HG03039 (cell line): ENCODE results near the gene HPCAL1.

ENCODE experiments used
- ATAC-seq: cut with Tn5 transposase; IDR thresholded peaks from one replicate; pipeline ENCODE4 v1.9.1; 2021; ENCODE audit warnings: mild to moderate bottlenecking, moderate library complexity; ENCODE audit not compliant: unreplicated experiment

Gene HPCAL1

DNA sequence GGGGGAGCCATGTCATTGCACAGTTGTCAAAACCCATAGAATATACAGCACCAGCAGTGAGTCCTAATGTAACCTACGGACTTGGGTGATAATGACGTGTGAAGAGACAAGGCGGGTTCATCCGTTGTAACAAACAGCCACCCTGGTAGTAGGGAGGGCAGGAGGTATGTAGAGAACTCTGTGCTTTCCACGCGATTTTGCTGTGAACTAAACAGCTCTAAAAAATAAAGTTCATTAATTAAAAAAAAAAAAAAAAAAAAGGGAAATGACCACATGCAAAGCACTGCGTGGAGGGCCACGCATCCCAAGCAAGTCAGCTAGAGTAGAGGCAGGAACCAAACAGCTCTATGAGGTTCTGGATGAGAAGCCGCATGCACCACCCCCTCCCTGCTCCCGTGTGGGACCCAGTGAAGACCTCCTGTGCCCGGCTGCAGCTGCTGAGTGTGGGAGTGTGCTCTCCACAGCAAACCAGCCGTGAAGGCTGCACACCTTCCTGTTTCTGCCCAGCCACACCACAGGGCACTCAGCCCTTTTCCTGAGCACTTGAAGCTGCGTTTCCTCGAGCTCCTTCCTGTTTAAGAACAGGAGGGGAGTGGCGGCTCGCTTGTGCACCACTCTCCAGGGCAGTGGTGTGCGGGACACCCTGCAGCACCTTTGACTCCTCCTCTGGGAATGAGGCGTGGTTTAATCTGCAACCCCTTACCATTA, 79.8 kb downstream of the HPCAL1 start:
- peak; percentile 40 for ATAC-seq

DNA sequence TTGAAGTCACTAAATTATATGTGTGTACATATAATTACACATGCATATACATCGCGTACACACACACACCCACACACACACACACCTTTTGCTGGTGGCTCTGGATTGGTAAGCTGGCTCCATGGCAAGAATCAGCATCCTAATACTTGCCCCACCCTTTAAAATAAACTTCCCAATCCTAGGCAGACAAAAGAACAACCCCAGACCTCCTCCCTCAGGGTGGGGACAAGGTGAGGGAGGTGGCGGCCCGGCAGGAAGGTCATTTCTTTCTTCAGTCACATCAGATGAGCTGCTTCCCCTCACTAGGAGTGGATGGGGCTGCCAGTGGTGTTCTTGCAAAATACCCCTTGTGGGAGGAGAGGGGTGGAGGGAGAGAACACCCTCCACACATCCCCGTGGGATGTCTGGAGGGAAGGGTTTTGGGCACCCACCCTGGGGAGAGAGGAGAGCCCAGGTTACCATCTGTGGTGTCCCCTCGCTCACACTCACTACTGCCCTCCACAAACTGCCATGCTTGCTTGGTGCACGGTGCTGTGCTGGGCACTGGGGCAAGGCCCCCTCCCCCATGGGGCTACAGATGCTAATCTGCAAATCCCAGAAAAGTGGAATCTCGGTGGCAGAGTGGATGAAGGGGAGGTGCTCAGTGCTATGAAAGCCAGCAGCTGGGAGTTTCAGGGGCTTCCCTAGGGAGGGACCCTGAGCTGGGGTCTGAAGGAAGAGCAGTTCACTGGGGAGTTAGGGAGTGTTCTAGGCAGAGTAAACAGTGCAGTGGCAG, 81.4 kb downstream of the HPCAL1 start:
- ATAC-seq: no peak

DNA sequence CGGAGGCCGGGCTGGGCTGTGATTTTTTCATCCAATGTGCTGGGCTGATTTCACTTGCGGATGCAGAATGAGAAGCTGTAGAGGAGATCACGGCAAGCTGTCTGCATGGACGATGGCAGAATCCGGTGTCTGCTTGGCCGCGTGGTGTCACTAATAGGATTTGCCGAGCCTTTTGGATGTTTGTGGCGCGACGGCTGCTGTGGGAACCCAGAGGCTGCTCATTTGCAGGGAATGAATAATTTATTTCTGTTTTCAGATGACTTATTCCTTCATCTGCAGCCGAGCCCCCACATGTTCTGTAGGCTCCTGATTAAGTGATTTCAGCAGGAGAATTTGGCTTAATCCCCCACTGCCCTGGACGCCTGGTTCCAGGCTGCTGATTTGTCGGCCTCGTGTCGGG, 82.8 kb downstream of the HPCAL1 start:
- ATAC-seq: no peak

DNA sequence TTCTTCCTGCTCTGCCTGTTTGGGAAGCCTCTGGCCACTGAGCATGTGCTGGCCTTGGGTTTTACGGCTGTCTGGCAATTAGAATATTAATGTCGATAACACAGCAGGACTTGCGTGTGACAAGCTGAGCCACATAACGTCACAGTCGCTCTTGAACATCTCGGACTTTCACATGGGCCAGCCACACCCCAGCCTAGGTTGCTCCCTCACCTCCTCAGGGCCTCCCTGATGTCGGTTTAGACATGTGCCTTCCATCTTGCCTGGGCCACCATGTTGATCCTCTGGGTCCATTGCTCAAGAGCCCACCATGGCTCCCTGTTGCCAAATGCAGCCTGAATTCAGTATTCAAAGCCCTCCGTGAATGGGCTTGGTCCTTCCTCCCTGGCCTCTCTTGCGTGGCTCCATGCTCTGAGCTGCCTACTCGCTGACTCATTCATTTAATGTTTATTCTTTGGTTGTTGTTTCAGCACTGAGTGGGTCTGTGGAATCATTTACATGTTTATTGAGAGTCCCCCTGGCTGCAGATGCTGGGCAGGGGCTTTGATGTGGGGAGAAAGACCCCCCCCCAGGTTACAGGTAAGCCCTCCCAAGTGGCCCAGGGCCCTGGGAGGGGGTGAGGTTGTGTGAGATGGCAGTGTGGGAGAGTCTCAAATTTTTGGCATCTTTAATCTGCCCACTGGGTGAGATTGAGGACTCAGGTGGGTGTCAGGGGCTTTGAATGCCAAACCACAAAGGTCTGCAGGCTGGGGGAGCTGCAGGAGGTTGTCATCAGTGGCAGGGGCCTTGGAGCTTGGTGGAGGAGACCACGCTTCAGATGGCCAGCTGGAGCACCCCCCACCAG, 83.4 kb downstream of the HPCAL1 start:
- ATAC-seq: no peak

DNA sequence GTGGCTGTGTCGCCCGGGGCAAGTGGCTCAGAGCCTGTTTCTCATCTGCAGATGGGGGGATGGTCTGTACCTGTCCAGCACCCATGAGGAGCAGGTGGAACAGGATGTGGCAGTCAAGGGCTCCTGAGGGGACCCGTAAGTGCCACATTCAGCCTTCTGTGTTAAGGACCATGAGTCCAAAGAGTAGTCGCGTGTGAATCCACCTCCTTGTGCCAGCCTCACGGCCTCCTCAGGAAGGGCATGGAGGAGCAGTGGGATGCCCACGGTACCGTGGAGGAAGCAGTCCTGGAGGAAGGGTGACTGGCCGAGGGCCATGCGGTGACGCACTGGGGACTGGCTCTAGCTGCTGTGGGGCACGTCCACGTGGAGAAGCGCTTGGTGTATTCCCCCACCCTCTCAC, 84.3 kb downstream of the HPCAL1 start:
- ATAC-seq: no peak

DNA sequence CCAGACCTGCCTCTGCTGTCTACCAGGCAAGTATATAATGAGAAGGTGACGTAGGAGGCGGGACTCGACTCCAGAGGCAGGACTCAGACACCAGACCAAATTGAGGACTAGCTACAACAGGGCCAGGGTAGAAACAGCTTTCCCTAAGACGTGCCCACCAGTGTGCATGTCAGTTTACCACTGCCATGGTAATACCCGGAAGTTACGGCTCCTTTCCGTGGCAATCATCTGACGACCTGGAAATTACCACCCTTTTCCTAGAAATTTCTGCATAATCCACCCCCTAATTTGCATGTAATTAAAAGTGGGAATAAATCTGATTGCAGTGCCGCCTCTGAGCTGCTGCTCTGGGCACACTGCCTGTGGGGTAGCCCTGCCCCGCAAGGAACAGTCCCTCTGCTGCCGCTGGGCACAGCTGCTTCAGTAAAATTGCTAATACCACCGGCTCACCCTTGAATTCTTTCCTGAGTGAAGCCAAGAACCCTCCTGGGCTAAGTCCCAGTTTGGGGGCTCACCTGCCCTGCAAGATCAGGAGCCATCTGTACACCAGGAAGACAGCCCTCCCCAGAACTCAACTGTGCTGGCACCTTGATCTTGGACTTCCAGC, 86.4 kb downstream of the HPCAL1 start:
- no peak for ATAC-seq

DNA sequence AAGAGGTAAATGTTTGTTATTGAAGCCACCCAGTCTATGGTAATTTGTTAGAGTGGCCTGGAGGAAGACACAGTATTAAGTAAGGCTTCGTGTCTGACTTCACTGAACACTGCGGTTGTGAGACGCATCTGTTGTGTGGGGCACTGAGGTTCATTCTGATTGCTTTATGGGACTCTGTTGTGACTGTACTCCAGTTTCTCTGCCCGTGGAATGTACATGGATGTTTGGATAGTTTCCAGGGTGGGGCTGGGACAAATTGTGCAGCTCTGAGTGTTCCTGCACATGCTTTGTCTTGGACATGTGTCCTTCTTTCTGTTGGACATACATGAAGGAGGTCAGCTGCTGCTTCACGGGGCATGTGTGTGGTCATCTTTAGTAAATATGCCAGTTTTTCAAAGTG, 86.9 kb downstream of the HPCAL1 start:
- ATAC-seq: no peak

DNA sequence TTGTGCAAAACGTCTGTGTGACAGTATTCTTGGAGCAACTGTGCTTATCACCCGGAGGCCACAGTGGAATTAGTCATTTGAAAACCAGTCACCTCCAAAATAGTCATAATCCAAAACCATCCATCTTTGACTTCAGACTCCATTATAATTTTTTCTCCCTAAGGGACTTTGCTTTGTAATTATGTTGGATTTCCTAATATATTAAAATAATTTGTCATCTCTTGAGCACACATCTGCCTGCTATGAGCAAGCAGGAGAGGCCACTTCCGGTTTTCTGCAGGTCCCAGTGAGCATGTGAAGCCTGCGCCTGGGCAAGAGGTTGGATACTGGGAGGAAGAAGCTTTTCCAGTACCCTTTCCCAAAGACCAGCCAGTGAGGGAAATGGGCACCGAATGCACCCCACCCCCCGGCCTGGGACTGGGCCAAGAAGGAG, 87.7 kb downstream of the HPCAL1 start:
- ATAC-seq: no peak

DNA sequence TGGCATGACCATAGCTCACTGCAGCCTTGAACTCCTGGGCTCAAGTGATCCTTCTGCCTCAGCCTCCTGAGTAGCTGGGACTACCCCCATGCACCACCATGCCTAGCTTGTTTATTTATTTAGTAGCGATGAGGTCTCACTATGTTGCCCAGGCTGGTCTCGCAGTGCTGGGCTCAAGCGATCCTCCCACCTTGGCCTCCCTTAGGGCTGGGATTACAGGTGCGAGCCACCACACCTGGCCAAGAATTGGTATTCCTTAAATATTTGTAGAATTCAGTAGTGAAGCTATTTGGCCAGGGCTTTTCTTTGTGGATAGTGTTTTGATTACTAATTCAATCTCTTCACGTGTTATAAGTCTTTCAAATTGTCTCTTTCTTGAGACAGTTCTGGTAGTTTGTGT, 89.4 kb downstream of the HPCAL1 start:
- ATAC-seq: no peak

DNA sequence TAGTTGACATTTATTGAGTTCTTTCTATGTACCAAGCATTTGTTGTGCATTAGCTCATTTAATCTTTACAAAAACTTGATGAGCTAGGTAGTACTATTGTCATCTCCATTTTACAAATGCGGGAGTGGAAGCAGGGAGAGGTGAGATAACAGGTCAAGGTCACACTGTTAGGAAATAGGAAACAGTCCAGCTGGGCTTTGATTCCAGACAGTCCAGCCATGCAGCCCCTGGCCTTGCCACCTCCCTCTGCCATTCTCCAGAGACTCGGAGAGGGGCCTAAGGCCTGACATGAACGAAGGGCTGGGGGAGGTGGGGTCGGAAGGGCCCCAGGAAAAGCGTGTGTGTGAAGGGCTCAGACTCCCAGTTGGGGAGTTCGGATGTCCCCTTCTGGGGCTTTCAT, 89.8 kb downstream of the HPCAL1 start:
- ATAC-seq: no peak

DNA sequence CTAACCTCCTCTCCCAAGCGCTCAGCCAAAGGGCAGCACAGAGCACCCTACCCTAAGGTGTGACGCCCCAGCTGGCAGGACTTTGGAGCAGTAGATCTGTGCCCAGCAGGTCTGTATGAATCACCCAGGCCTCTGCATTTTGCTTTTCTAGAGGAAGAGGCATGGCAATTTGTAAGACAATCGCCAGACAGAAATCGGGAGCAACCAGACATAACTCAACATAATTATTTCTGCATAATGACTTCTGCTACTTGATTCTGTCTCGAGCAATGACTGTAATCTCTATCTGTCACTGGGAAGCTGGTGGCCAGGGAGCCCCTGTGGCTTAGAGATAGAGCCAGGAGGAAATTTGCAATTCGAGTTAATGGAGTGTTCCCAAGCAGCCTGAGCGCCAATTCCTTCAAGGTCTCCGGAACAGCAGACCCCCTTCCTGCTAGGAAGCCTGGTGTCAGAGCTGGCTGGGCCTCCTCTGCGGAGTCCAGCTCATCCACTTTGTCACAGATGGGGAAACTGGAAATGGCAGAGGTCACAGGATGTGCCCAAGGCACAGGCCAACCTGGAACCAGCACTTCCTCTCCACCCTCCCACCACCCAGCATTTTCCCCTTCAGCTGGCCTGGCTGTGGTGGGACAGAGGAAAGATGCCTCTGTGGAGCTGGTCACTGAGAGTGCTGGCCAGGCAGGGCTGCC, 90.4 kb downstream of the HPCAL1 start:
- no peak for ATAC-seq

DNA sequence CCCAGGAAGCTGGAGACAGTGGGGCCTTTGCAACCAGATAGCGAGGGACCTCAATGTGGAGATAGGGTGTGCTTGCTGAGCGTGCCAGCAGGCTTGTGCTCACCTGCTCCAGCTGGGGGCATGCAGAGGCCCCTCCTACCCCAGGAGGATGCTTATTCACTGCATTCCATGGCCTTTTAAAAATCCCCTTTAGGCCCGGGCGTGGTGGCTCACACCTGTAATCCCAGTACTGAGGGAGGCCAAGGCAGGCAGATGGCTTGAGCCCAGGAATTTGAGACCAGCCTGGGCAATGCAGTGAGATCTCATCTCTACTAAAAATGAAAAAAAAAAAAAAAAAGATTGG, 90.9 kb downstream of the HPCAL1 start:
- ATAC-seq: no peak

DNA sequence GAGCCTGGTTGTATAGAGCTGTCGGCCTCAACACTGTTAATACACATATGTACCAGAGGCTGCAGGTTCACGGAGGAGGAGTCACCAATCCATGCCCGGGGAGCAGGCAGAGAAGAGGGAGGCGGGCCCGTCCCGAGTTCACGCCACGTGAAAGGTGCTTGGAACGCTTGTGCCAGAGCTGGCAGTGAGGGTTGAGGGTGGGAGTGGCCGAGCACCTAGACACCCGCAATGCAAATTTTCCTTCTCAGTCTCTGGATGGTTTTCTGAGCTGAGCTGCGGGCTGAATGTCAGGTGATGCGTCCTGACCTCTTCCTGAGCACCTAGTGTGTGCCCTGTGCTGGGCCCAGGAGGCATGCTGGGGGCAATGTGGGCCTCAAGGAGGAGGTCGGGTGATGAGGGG, 93.2 kb downstream of the HPCAL1 start:
- no peak for ATAC-seq

DNA sequence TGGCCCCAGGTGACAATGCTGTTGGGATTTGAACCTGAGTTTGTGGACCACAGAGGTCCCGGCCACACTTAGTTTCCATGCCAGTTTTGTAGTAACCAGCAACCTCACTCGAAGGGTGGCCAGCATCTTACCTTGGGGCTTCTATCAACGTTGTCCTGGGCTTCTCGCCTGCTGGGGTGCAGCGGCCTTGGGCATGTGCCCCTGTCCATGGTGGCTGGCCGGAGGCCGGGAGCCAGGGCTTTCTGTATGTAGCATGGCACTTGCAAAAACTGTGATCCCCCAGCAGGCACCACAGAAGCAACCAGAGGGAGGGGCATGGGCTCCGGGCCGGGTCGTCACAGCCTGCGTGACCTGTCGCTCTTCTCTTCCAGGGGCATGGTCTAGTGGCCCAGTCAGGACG, 93.8 kb downstream of the HPCAL1 start:
- no peak for ATAC-seq

DNA sequence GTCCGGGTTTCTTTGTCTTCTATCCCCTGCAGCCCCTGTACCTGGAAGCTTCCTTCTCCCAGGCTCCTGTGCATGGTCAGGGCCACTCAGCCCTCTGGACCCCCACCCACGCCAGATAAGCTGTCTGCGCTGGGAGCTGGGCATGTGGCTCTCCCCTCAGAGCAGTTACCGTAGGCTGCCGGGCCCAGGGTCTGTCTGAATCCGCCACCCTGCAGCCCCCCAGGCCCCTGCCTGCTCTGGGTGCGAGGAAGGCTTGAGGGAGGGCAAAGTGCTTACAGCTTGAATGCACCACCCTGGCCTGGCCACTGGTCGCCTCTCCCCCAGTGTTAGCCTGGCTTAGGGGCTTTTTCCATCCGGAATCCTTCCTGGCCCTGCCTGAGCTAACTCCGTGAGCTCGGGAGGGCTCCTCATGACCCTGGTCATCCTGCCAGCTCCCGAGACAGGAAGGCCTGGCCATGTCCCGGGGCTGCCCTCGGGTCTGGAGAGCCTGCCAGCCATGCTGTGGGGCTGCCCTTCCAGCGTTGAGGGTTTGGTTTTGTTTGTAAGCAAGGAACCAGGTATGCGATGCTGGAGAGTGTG, 94.7 kb downstream of the HPCAL1 start:
- no peak for ATAC-seq

DNA sequence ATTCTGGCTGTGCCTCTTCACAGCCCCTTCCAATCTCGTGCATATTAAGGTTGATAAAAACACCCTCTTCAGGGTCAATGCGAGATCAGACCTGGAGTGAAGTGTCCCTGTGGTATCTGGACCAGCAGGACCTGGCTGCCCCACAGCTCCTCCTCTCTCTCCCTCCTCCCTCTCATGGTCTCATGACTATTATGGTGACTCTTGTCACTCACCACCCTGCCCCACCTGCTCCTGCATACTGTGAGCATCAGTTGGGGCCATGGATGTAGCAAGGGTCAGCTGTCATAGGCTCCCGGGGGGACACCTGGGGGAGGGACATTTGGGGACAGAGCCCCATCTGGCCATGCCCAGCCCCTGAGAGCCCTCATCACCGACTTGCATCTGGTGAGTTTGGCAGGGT, 95.2 kb downstream of the HPCAL1 start:
- ATAC-seq: no peak

DNA sequence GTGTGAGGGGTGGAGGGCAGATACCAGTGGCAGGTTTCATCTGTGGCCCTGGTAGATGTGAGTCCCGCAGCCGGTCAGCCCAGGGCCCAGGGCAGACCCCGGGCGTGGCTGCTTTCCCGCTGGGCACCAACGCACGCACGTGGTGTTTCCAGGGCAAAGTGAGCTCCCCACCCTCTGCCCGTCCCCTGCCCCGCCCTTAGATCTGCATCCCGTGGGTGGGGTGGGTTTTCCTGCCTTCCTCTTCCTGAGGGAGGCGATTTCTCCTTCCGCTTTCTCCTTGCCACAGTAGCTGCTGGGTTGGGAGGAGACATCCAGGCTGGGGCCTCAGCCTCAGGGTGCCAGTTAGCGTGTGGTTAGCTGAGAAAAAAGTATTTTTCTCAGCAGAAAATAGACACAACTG, 95.8 kb downstream of the HPCAL1 start:
- ATAC-seq: no peak

DNA sequence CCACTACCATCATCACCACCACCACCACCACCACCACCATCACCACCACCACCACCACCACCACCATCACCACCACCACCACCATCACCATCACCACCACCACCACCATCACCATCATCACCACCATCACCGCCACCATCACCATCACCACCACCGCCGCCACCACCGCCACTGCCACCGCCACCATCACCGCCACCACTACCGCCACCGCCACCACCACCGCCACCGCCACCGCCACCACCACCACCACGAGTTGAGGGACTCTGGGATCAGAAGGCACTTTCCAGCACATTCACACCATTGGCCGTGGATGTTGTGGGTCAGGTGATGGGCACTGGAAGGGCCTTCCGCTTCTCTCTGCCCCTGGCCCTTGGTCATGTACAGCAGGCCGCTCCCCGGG, 96.7 kb downstream of the HPCAL1 start:
- ATAC-seq: no peak

DNA sequence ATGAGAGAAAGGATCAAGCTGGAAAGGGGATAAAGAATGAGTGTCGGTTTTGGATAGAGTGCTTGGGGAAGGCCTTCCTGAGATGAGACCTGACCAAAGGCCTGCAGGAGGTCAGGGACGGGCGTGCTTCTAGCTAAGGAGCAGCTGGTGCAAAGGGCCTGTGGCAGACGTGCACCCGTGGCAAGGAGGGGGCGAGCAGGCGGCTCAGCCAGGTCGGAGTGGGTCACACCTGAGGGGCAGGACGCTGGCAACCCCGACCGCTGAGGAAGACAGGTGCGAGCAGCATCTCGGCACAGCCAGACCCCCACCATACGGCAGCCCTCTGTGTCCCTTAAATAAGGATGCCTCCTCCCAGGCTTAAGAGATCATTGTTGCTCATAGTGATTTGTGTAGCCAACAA, 97.3 kb downstream of the HPCAL1 start:
- no peak for ATAC-seq

DNA sequence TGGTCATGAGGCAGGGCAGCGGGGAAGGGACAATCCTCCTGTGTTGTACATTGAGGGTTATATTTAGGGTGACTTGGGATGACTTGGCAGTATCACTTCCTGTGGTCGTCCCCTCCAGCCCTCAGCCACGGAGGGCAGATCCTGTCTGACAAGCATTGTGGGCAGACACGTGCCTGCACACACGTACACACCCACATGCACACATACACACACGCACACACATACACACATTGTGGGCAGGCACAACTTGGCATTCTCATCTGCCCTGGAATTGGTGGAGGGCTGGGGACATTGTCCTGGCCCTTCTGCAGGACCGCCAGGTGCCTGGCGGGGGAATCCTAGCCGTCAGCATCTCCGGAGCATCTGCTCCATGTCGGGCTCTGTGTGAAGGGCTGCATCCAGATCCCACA, 97.9 kb downstream of the HPCAL1 start:
- no peak for ATAC-seq
